H1 (cell line): ENCODE results near the gene C17orf50. TPM values are rescaled to one million over a fixed set of nuclear protein-coding genes. Genes with fewer than 3 reads are reported as not detected.

Experiments
- CTCF ChIA-PET: fragments of 300-600 bp; sonication (Branson Sonifier 250); formaldehyde crosslinking; loops from one replicate; lab custom pipeline; 2021; ENCODE audit not compliant: partially characterized antibody; lab: Charles Lee
- POLR2A ChIA-PET: fragments of 300-600 bp; sonication (Branson Sonifier 250); formaldehyde crosslinking; loops from one replicate; lab custom pipeline; 2021; ENCODE audit warnings: inconsistent platforms; ENCODE audit not compliant: partially characterized antibody; lab: Charles Lee
- DNase-seq, 2 experiments: peaks; one replicate each; pipeline versions ENCODE4 v3.0.0 to v3.0.0-alpha.2; 2010 to 2022; ENCODE audit warnings: low spot score in 2 of 2, low read depth in 1 of 2, mixed read lengths in 1 of 2
- FAIRE-seq: peaks from 2 replicates; lab custom pipeline; 2011; peaks lifted over from hg19 to GRCh38; lab: Jason Lieb, UNC
- H2AFZ ChIP-seq: 2 replicates; pipeline ENCODE4 v1.8.1; 2012; ENCODE audit warnings: low read length, inconsistent platforms
- H2AK5ac ChIP-seq: 2 replicates; pipeline ENCODE4 v1.6.1; 2013; ENCODE audit warnings: low read depth, low read length
- H2BK120ac ChIP-seq: replicated peaks from 2 replicates; pipeline ENCODE3; 2013; ENCODE audit warnings: low read depth, low read length, inconsistent platforms
- H2BK12ac ChIP-seq: 2 replicates; pipeline ENCODE4 v1.6.1; 2013; ENCODE audit warnings: low read depth, low read length
- H2BK15ac ChIP-seq: 2 replicates; pipeline ENCODE4 v1.6.1; 2013; ENCODE audit warnings: low read length
- H2BK20ac ChIP-seq: 2 replicates; pipeline ENCODE4 v1.6.1; 2013; ENCODE audit warnings: low read length
- H2BK5ac ChIP-seq: 2 replicates; pipeline ENCODE4 v1.6.1; 2013; ENCODE audit warnings: low read depth, low read length
- H3K14ac ChIP-seq: 2 replicates; pipeline ENCODE4 v1.6.1; 2013; ENCODE audit warnings: inconsistent platforms; ENCODE audit not compliant: insufficient read length
- H3K18ac ChIP-seq: 2 replicates; pipeline ENCODE4 v1.6.1; 2013; ENCODE audit warnings: low read length; ENCODE audit errors: extremely low read depth
- H3K23ac ChIP-seq: 2 replicates; pipeline ENCODE4 v1.6.1; 2013; ENCODE audit warnings: inconsistent platforms; ENCODE audit not compliant: insufficient read length
- H3K23me2 ChIP-seq: 2 replicates; pipeline ENCODE4 v1.6.1; 2013; ENCODE audit warnings: low read depth, low read length
- H3K27ac ChIP-seq: 2 replicates; pipeline ENCODE4 v1.6.1; 2011; ENCODE audit warnings: low read depth, low read length, inconsistent platforms
- H3K27me3 ChIP-seq, 4 experiments: replicated peaks in 1 of 4; 1 replicate in 1 of 4; 2 replicates in 3 of 4; pipeline versions ENCODE4 v1.6.1 to v1.8.1; 2011 to 2013; ENCODE audit warnings: low read length in 3 of 4, mild to moderate bottlenecking in 3 of 4, inconsistent platforms in 2 of 4, mixed read lengths in 2 of 4, moderate library complexity in 1 of 4; ENCODE audit not compliant: control insufficient read depth in 3 of 4, insufficient read depth in 3 of 4; ENCODE audit errors: extremely low read depth in 1 of 4
- H3K36me3 ChIP-seq, 4 experiments: 2 replicates each; pipeline versions ENCODE4 v1.6.1 to v1.8.1; 2011 to 2013; ENCODE audit warnings: mild to moderate bottlenecking in 4 of 4, low read length in 3 of 4, moderate library complexity in 2 of 4, control low read depth in 1 of 4, inconsistent platforms in 1 of 4; ENCODE audit not compliant: insufficient read depth in 4 of 4, control insufficient read depth in 2 of 4
- H3K4ac ChIP-seq: replicated peaks from 2 replicates; pipeline ENCODE3; 2013; ENCODE audit warnings: low read length, low read depth, mixed read lengths, inconsistent platforms; ENCODE audit not compliant: insufficient read length
- H3K4me1 ChIP-seq, 4 experiments: replicated peaks in 1 of 4; 1 replicate in 1 of 4; 2 replicates in 3 of 4; pipeline versions ENCODE4 v1.6.1 to v1.8.1; 2011 to 2013; ENCODE audit warnings: low read length in 3 of 4, inconsistent platforms in 2 of 4, mixed read lengths in 1 of 4; ENCODE audit not compliant: insufficient read depth in 4 of 4, control insufficient read depth in 3 of 4
- H3K4me2 ChIP-seq, 2 experiments: 2 replicates each; pipeline versions ENCODE4 v1.6.1 to v1.8.1; 2011 to 2013; ENCODE audit warnings: low read depth in 2 of 2, low read length in 2 of 2, control low read depth in 1 of 2, inconsistent platforms in 1 of 2, mild to moderate bottlenecking in 1 of 2; ENCODE audit not compliant: insufficient read depth in 1 of 2
- H3K4me3 ChIP-seq, 4 experiments: fragments of 200-600, 300-600 bp in 1 of 4; sonication (generic), shearing (Covaris generic), sonication (Bioruptor Twin) in 1 of 4; 2 replicates each; pipeline versions ENCODE4 v1.5.1 to v1.8.1; 2011 to 2016; ENCODE audit warnings: low read length in 4 of 4, low read depth in 3 of 4, control low read depth in 2 of 4, inconsistent platforms in 2 of 4, mild to moderate bottlenecking in 2 of 4, mixed read lengths in 1 of 4, moderate library complexity in 1 of 4; ENCODE audit not compliant: insufficient read depth in 2 of 4; ENCODE audit errors: extremely low read depth in 1 of 4
- H3K56ac ChIP-seq: replicated peaks from 2 replicates; pipeline ENCODE3; 2013; ENCODE audit warnings: low read depth, mild to moderate bottlenecking, mixed read lengths, low read length, inconsistent platforms; ENCODE audit not compliant: insufficient read length
- H3K79me1 ChIP-seq: 2 replicates; pipeline ENCODE4 v1.6.1; 2013; ENCODE audit warnings: low read depth, low read length, control low read depth
- H3K79me2 ChIP-seq, 2 experiments: 2 replicates each; pipeline versions ENCODE4 v1.6.1 to v1.8.1; 2012 to 2013; ENCODE audit warnings: low read length in 2 of 2, mild to moderate bottlenecking in 2 of 2, inconsistent platforms in 1 of 2; ENCODE audit not compliant: insufficient read depth in 2 of 2, control insufficient read depth in 1 of 2
- H3K9ac ChIP-seq, 4 experiments: replicated peaks in 1 of 4; 1 replicate in 1 of 4; 2 replicates in 3 of 4; pipeline versions ENCODE4 v1.6.1 to v1.8.1; 2011 to 2013; ENCODE audit warnings: low read depth in 3 of 4, low read length in 3 of 4, control low read depth in 2 of 4, mild to moderate bottlenecking in 2 of 4, moderate library complexity in 2 of 4, inconsistent platforms in 1 of 4; ENCODE audit errors: extremely low read depth in 1 of 4
- H3K9me3 ChIP-seq, 2 experiments: 2 replicates each; pipeline versions ENCODE4 v1.6.1 to v1.8.1; 2012 to 2013; ENCODE audit warnings: mild to moderate bottlenecking in 2 of 2, moderate library complexity in 2 of 2, control low read depth in 1 of 2, inconsistent platforms in 1 of 2, low read depth in 1 of 2, low read length in 1 of 2, mixed read lengths in 1 of 2; ENCODE audit not compliant: insufficient read depth in 2 of 2
- H4K20me1 ChIP-seq, 2 experiments: replicated peaks in 1 of 2; 2 replicates each; pipeline versions ENCODE3 to v1.8.1; 2011 to 2013; ENCODE audit warnings: inconsistent platforms in 2 of 2, low read length in 2 of 2, mild to moderate bottlenecking in 1 of 2; ENCODE audit not compliant: insufficient read depth in 2 of 2, control insufficient read depth in 1 of 2
- H4K5ac ChIP-seq: 2 replicates; pipeline ENCODE4 v1.6.1; 2013; ENCODE audit warnings: low read length, low read depth, mixed read lengths, inconsistent platforms; ENCODE audit not compliant: insufficient read length
- H4K8ac ChIP-seq: 2 replicates; pipeline ENCODE4 v1.8.0; 2013; ENCODE audit warnings: mild to moderate bottlenecking, moderate library complexity, low read length, inconsistent platforms; ENCODE audit not compliant: insufficient read depth; ENCODE audit errors: extremely low read depth
- H4K91ac ChIP-seq: replicated peaks from 2 replicates; pipeline ENCODE3; 2013; ENCODE audit warnings: low read length, mixed read lengths, inconsistent platforms; ENCODE audit not compliant: insufficient read length
- CEBPB ChIP-seq: IDR thresholded peaks from 2 replicates; pipeline ENCODE4 v1.6.1; 2012; ENCODE audit warnings: low read depth, low read length
- NRF1 ChIP-seq: IDR thresholded peaks from 2 replicates; pipeline ENCODE4 v1.6.1; 2011; ENCODE audit warnings: mild to moderate bottlenecking, low read depth, low read length, improper control_type of control experiment
- polyA plus RNA-seq, 7 experiments: library from polyadenylated mRNA; depleted of rRNA in 3 of 7; stranded (reverse) in 5 of 7; unstranded in 2 of 7; fragments of >200 nt in 5 of 7; fragments of 200-250 nt in 2 of 7; gene quantifications; 1 replicate in 5 of 7; 2 replicates in 1 of 7; 4 replicates in 1 of 7; pipeline versions ENCODE4 v1.2.1 to v1.2.3, GENCODE V29; 2011 to 2013; ENCODE audit warnings: missing spikeins in 2 of 7, mixed read lengths in 2 of 7
- total RNA-seq: library from RNA; stranded (reverse); fragmentation: NEBNext Ultra II Directional; extraction: Animal tissue kit (Norgen Biotek cat#: 25700); gene quantifications from 2 replicates; pipeline ENCODE4 v1.2.1, GENCODE V29; 2021
- TF ChIP-seq, protein P1 (sequence below): IDR thresholded peaks from 2 replicates; pipeline ENCODE4 v1.6.1; 2011; ENCODE audit warnings: low read depth, mild to moderate bottlenecking, low read length; ENCODE audit not compliant: insufficient read depth

C17orf50 gene
- total and polyA plus RNA-seq, 2 of the 8 experiments (the other 6 are each of a cell fraction or from before 2014, with no cell fraction given) = 0.12 TPM; not detected in 1

GRCh38 chr17:35799942-35800341, 39.3 kb downstream of the C17orf50 start:
- FAIRE-seq (no peak), DNase-seq (no peak)
- peaks cover 8% of the 10 kb centered on the region; the same call in 1 of the 2 replicates for H3K23me2 ChIP-seq
- no peak overlapping the region for H4K5ac ChIP-seq
- H2AK5ac ChIP-seq = no peak overlapping the region
- TF ChIP-seq CEBPB (no peak), NRF1 (no peak)
- TF ChIP-seq, protein P1, sequence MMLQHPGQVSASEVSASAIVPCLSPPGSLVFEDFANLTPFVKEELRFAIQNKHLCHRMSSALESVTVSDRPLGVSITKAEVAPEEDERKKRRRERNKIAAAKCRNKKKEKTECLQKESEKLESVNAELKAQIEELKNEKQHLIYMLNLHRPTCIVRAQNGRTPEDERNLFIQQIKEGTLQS = no peak
- no peak overlapping the region for H3K4ac ChIP-seq
- H3K4me2 ChIP-seq = no peak overlapping the region
- H3K4me3 ChIP-seq = no peak overlapping the region
- no peak overlapping the region for H3K18ac ChIP-seq
- no peak overlapping the region for H3K27ac ChIP-seq
- H3K79me1 ChIP-seq = no peaks in the 10 kb centered on the region
- H4K20me1 ChIP-seq = peaks cover 0 to 2% of the 10 kb centered on the region in 2 experiments
- H3K9me3 ChIP-seq = no peaks in the 10 kb centered on the region
- H3K23ac ChIP-seq = no peak overlapping the region
- no peak overlapping the region for H3K14ac ChIP-seq
- H4K91ac ChIP-seq = no peak overlapping the region
- H3K9ac ChIP-seq = no peak overlapping the region
- H2BK20ac ChIP-seq = no peak overlapping the region
- POLR2A ChIA-PET = interaction anchor here (1.2 to 1.6 kb wide), 2 partner anchors 9 to 16 kb away, joined by 3 to 8 read pairs; partner anchors contain the start of gene TAF15
- no peak overlapping the region for H2BK15ac ChIP-seq
- H3K4me1 ChIP-seq = peaks cover 0 to 3% (median 2%) of the 10 kb centered on the region in 4 experiments; a peak in 4 of 7 replicates
- no peak overlapping the region for H2BK12ac ChIP-seq
- H4K8ac ChIP-seq = no peak overlapping the region
- H3K27me3 ChIP-seq = peaks cover 14 to 30% (median 22%) of the 10 kb centered on the region in 4 experiments
- H2AFZ ChIP-seq = no peak overlapping the region
- no peaks in the 10 kb centered on the region for H3K79me2 ChIP-seq
- H3K56ac ChIP-seq = no peak overlapping the region
- CTCF ChIA-PET = interaction anchor here (0.6 to 11.7 kb wide), 4 partner anchors 9 to 33 kb away, joined by 3 to 179 read pairs (median 6); partner anchors contain the start of genes C17orf50 and TAF15
- no peak overlapping the region for H2BK120ac ChIP-seq
- H3K36me3 ChIP-seq = no peaks in the 10 kb centered on the region
- no peak overlapping the region for H2BK5ac ChIP-seq
